Measurements from ENCODE around the gene TRAK2. TPM values are rescaled to one million over a fixed set of nuclear protein-coding genes. Genes with fewer than 3 reads are reported as not detected.
"Not testable (repeated sequence)": the region's sequence is repeated elsewhere in the genome, so short reads cannot be mapped to it uniquely, and the experiment has no call there.

Gene TRAK2
- total RNA-seq, 3 donors from 2014 or later = 65.6 to 82.2 (median 76.0) TPM

GRCh38 chr2:201448061-201448460 lies 3.2 kb downstream of the TRAK2 start:
- ATAC-seq = peak; percentile 39
- peak overlapping the region; percentile 9 for H3K4me3 ChIP-seq
- no peak for DNase-seq
- H3K9me3 ChIP-seq = no peaks in the 10 kb centered on the region
- intact Hi-C loops (cut with DNase I, micrococcal nuclease) = no loop called here
- H3K4me1 ChIP-seq (ENCODE audit: low read depth) = peaks cover 53% of the 10 kb centered on the region
- TF ChIP-seq, protein P1, sequence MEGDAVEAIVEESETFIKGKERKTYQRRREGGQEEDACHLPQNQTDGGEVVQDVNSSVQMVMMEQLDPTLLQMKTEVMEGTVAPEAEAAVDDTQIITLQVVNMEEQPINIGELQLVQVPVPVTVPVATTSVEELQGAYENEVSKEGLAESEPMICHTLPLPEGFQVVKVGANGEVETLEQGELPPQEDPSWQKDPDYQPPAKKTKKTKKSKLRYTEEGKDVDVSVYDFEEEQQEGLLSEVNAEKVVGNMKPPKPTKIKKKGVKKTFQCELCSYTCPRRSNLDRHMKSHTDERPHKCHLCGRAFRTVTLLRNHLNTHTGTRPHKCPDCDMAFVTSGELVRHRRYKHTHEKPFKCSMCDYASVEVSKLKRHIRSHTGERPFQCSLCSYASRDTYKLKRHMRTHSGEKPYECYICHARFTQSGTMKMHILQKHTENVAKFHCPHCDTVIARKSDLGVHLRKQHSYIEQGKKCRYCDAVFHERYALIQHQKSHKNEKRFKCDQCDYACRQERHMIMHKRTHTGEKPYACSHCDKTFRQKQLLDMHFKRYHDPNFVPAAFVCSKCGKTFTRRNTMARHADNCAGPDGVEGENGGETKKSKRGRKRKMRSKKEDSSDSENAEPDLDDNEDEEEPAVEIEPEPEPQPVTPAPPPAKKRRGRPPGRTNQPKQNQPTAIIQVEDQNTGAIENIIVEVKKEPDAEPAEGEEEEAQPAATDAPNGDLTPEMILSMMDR (IDR thresholded peaks at IDR 0.05) = no peak
- no peaks in the 10 kb centered on the region for H3K36me3 ChIP-seq (ENCODE audit: low read depth)

DNA sequence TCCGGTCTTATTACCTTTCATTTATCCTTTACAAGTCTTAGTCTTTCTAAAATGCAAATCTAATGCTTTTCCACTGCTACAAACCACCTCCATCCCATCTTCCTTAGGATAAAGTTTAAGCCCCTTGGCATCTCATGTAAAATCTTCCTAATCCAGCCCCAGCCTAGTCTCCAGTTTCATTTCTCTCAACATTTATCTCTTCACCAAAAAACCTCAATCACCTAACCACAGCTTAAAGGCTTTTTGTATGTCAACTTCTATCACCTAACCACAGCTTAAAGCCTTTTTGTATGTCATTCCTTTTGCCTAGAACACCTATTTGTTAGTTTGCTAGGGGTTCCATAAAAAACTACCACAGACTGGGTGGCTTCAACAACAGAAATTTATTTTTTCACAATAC lies 4.2 kb downstream of the TRAK2 start:
- intact Hi-C loops (cut with DNase I, micrococcal nuclease) = no loop called here
- TF ChIP-seq, protein P1 (IDR thresholded peaks at IDR 0.05) = no peak
- H3K4me1 ChIP-seq (ENCODE audit: low read depth) = peaks cover 48% of the 10 kb centered on the region

GRCh38 chr2:201444746-201445465 lies 6.4 kb downstream of the TRAK2 start:
- DNase-seq = no peak
- H3K4me1 ChIP-seq (ENCODE audit: low read depth) = peaks cover 45% of the 10 kb centered on the region
- H3K9me3 ChIP-seq = no peaks in the 10 kb centered on the region
- ATAC-seq = no peak
- intact Hi-C loops (cut with DNase I, micrococcal nuclease) = no loop called here
- TF ChIP-seq, protein P1 (IDR thresholded peaks at IDR 0.05) = no peak
- no peak overlapping the region for H3K4me3 ChIP-seq
- H3K36me3 ChIP-seq (ENCODE audit: low read depth) = no peaks in the 10 kb centered on the region

More for the DNA sequence above, 4.2 kb downstream of the TRAK2 start:
- H3K4me3 ChIP-seq = no peak overlapping the region
- DNase-seq = no peak
- no peak for ATAC-seq
- no peaks in the 10 kb centered on the region for H3K36me3 ChIP-seq (ENCODE audit: low read depth)
- H3K9me3 ChIP-seq = no peaks in the 10 kb centered on the region

GRCh38 chr2:201441409-201441808 lies 9.8 kb downstream of the TRAK2 start:
- H3K9me3 ChIP-seq = no peaks in the 10 kb centered on the region
- intact Hi-C loops (cut with DNase I, micrococcal nuclease) = no loop called here
- peaks cover 16% of the 10 kb centered on the region for H3K4me1 ChIP-seq (ENCODE audit: low read depth)
- ATAC-seq (no peak), DNase-seq (no peak)
- no peaks in the 10 kb centered on the region for H3K36me3 ChIP-seq (ENCODE audit: low read depth)
- H3K4me3 ChIP-seq = no peak overlapping the region
- TF ChIP-seq, protein P1 (IDR thresholded peaks at IDR 0.05) = no peak

DNA sequence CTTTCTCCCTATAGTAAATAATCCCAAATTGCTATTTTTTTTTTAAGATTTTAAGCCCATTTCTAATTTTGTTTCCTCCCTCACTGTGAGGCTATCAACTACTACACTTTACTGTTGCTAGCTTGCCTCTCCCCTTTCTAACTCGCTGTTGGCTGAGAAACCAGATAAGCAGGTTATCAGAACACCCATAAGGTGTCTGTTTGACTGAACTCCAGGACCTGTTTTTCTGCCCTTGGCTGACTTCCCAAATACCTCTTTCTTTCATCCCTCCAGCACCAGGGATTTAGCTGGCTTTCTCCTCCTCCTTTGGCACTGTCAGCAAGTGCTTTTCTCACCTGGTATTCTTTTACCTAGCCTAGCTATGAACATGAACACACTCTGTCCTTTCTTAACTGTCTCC lies 11.1 kb downstream of the TRAK2 start:
- intact Hi-C loops (cut with DNase I, micrococcal nuclease) = no loop called here

GRCh38 chr2:201439336-201439922 lies 11.8 kb downstream of the TRAK2 start:
- H3K36me3 ChIP-seq (ENCODE audit: low read depth); H3K9me3 ChIP-seq; H3K4me3 ChIP-seq; H3K4me1 ChIP-seq (ENCODE audit: low read depth); ATAC-seq; DNase-seq; intact Hi-C loops (cut with DNase I, micrococcal nuclease): not testable (repeated sequence)

More for the DNA sequence above, 11.1 kb downstream of the TRAK2 start:
- Histone ChIP-seq H3K9me3 (no peaks in the 10 kb centered on the region), H3K36me3 (ENCODE audit: low read depth) (no peaks in the 10 kb centered on the region), H3K4me1 (ENCODE audit: low read depth) (peaks cover 7% of the 10 kb centered on the region), H3K4me3 (no peak overlapping the region)
- peak; percentile 97 for ATAC-seq
- peak in 1 of 3 donors; percentile 82 for DNase-seq
- TF ChIP-seq, protein P1 (IDR thresholded peaks at IDR 0.05) = no peak

Measured in mucosa of descending colon (tissue), 3 donors.